ENCODE data around the gene STMN3.

- TF ChIP-seq CTCF (IDR thresholded peaks at IDR 0.05), result no peak
- TF ChIP-seq GABPA (IDR thresholded peaks at IDR 0.05; ENCODE audit: low read depth), result no peak
- TF ChIP-seq SIN3A (IDR thresholded peaks at IDR 0.05; ENCODE audit: borderline replicate concordance, low read depth, low read length), result no peak
- TF ChIP-seq EP300 (IDR thresholded peaks at IDR 0.05; ENCODE audit: borderline replicate concordance in 1 of 2, low read depth in 1 of 2, low read length in 1 of 2), result no peak
- no peak for TF ChIP-seq POLR2AphosphoS5 (IDR thresholded peaks at IDR 0.05; ENCODE audit: low read depth, low read length)
- no peak for TF ChIP-seq IRF3 (IDR thresholded peaks at IDR 0.05; ENCODE audit: low read depth, low read length)
- TF ChIP-seq NFIC (IDR thresholded peaks at IDR 0.05; ENCODE audit: borderline replicate concordance), result no peak
- TF ChIP-seq USF1 (IDR thresholded peaks at IDR 0.05; ENCODE audit: borderline replicate concordance, low read depth), result no peak
- no peak for TF ChIP-seq EZH2phosphoT487 (IDR thresholded peaks at IDR 0.05; ENCODE audit: borderline replicate concordance, low read depth)
- no peak for TF ChIP-seq REST (IDR thresholded peaks at IDR 0.05; ENCODE audit: low read depth, low read length)
Measured at GRCh38 chr20:63662813-63663189, 9.6 kb upstream of the STMN3 start.
